ENCODE measurements around the gene PARL.

The PARL gene

GRCh38 chr3:183854318-183855035, 30.2 kb downstream of the PARL start:
- no peak for DNase-seq (ENCODE audit: low read depth in 2 of 2)

GRCh38 chr3:183845608-183846288, 38.9 kb downstream of the PARL start:
- DNase-seq (ENCODE audit: low read depth in 2 of 2): no peak

- DNase-seq (ENCODE audit: low read depth in 2 of 2): no peak
These were observed 39.6 kb downstream of the PARL start for GRCh38 chr3:183845090-183845489.

- no peak for DNase-seq (ENCODE audit: low read depth in 2 of 2)
These were observed 40.1 kb downstream of the PARL start for GRCh38 chr3:183844606-183845005.

- no peak for DNase-seq (ENCODE audit: low read depth in 2 of 2)
These were observed 44.9 kb downstream of the PARL start for GRCh38 chr3:183839751-183840150.

- DNase-seq (ENCODE audit: low read depth in 2 of 2): no peak
These were observed 46.8 kb downstream of the PARL start for GRCh38 chr3:183837894-183838293.

GRCh38 chr3:183837390-183837789, 47.3 kb downstream of the PARL start:
- DNase-seq (ENCODE audit: low read depth in 2 of 2): no peak

- DNase-seq (ENCODE audit: low read depth in 2 of 2): no peak
These were observed 51.2 kb downstream of the PARL start for GRCh38 chr3:183833516-183833915.

GRCh38 chr3:183830187-183830586, 54.5 kb downstream of the PARL start:
- no peak for DNase-seq (ENCODE audit: low read depth in 2 of 2)

- no peak for DNase-seq (ENCODE audit: low read depth in 2 of 2)
These were observed 55.2 kb downstream of the PARL start for GRCh38 chr3:183829466-183829865.

- no peak for DNase-seq (ENCODE audit: low read depth in 2 of 2)
These were observed 56.2 kb downstream of the PARL start for GRCh38 chr3:183828538-183828870.

GRCh38 chr3:183827809-183828537, 56.7 kb downstream of the PARL start:
- no peak for DNase-seq (ENCODE audit: low read depth in 2 of 2)

- DNase-seq (ENCODE audit: low read depth in 2 of 2): no peak
These were observed 58.0 kb downstream of the PARL start for GRCh38 chr3:183826448-183827250.

GRCh38 chr3:183825456-183826161, 59.1 kb downstream of the PARL start, which contains the start of gene MAP6D1:
Gene MAP6D1 (minus strand): TSS chr3:183825577. CDS start chr3:183825547, 30 bp downstream.
- DNase-seq (ENCODE audit: low read depth in 2 of 2): peak in 1 of 2 donors; percentile 18

GRCh38 chr3:183824761-183825455, 59.8 kb downstream of the PARL start:
- peak in 1 of 2 donors; percentile 18 for DNase-seq (ENCODE audit: low read depth in 2 of 2)

- no peak for DNase-seq (ENCODE audit: low read depth in 2 of 2)
These were observed 60.7 kb downstream of the PARL start for GRCh38 chr3:183823963-183824362.

GRCh38 chr3:183822631-183823030, 62.0 kb downstream of the PARL start:
- DNase-seq (ENCODE audit: low read depth in 2 of 2): no peak

GRCh38 chr3:183819831-183820230, 64.8 kb downstream of the PARL start:
- DNase-seq (ENCODE audit: low read depth in 2 of 2): no peak

GRCh38 chr3:183818706-183819624, 65.7 kb downstream of the PARL start:
- DNase-seq (ENCODE audit: low read depth in 2 of 2): no peak

All from activated CD4-positive, alpha-beta T cell treated with anti-CD3 and anti-CD28 coated beads for 24 hours (primary cell).